H1 (cell line): ENCODE results near the gene PLAU. TPM values are rescaled to one million over a fixed set of nuclear protein-coding genes. Genes with fewer than 3 reads are reported as not detected.

ENCODE experiments used
- BCL11A ChIP-seq, 2 experiments: IDR thresholded peaks; one replicate each; pipeline ENCODE4 v1.6.1; 2011; ENCODE audit warnings: low read depth in 2 of 2, low read length in 2 of 2, mild to moderate bottlenecking in 2 of 2
- CBX8 ChIP-seq: fragments of 300-800, 300-1000 bp; sonication (generic); IDR thresholded peaks from 2 replicates; pipeline ENCODE4 v1.7.1; 2016; ENCODE audit warnings: low read depth, low read length, borderline replicate concordance
- CEBPB ChIP-seq: IDR thresholded peaks from 2 replicates; pipeline ENCODE4 v1.6.1; 2012; ENCODE audit warnings: low read depth, low read length
- CHD1 ChIP-seq: IDR thresholded peaks from 2 replicates; pipeline ENCODE4 v1.6.1; 2012; ENCODE audit warnings: low read depth, low read length, improper control_type of control experiment
- CREB1 ChIP-seq: IDR thresholded peaks from 2 replicates; pipeline ENCODE4 v1.6.1; 2012; ENCODE audit warnings: inconsistent platforms
- GTF2F1 ChIP-seq: IDR thresholded peaks from 2 replicates; pipeline ENCODE4 v1.6.1; 2012; ENCODE audit warnings: low read depth, low read length, improper control_type of control experiment, borderline replicate concordance
- KDM4A ChIP-seq: IDR thresholded peaks from one replicate; pipeline ENCODE4 v1.7.1; 2012; ENCODE audit warnings: low read depth, mild to moderate bottlenecking, moderate library complexity, low read length, inconsistent platforms; ENCODE audit not compliant: severe bottlenecking
- MAFK ChIP-seq: IDR thresholded peaks from 2 replicates; pipeline ENCODE4 v1.6.1; 2012; ENCODE audit warnings: low read depth, mild to moderate bottlenecking, improper control_type of control experiment, low read length
- NRF1 ChIP-seq: IDR thresholded peaks from 2 replicates; pipeline ENCODE4 v1.6.1; 2011; ENCODE audit warnings: mild to moderate bottlenecking, low read depth, low read length, improper control_type of control experiment
- RBBP5 ChIP-seq: IDR thresholded peaks from 2 replicates; pipeline ENCODE4 v1.7.1; 2012; ENCODE audit warnings: low read depth, mild to moderate bottlenecking, inconsistent platforms, low read length, moderate library complexity, borderline replicate concordance
- SIN3A ChIP-seq, 2 experiments: IDR thresholded peaks in 1 of 2; conservative IDR thresholded peaks in 1 of 2; 2 replicates each; pipeline ENCODE4 v1.6.1; 2011 to 2012; ENCODE audit warnings: low read length in 2 of 2, improper control_type of control experiment in 1 of 2, low read depth in 1 of 2, mild to moderate bottlenecking in 1 of 2
- SIX5 ChIP-seq: IDR thresholded peaks from 2 replicates; pipeline ENCODE4 v1.6.1; 2011; ENCODE audit warnings: mild to moderate bottlenecking, low read depth, low read length
- SP2 ChIP-seq: IDR thresholded peaks from 2 replicates; pipeline ENCODE4 v1.6.1; 2012; ENCODE audit warnings: mild to moderate bottlenecking, low read length, inconsistent platforms
- SP4 ChIP-seq: IDR thresholded peaks from 2 replicates; pipeline ENCODE4 v1.6.1; 2012; ENCODE audit warnings: low read length, inconsistent platforms
- SRF ChIP-seq: IDR thresholded peaks from 2 replicates; pipeline ENCODE4 v1.6.1; 2011; ENCODE audit warnings: mild to moderate bottlenecking, low read depth, low read length, moderate library complexity
- TAF1 ChIP-seq: IDR thresholded peaks from 2 replicates; pipeline ENCODE4 v1.6.1; 2011; ENCODE audit warnings: mild to moderate bottlenecking, low read depth, low read length
- YY1 ChIP-seq: IDR thresholded peaks from 2 replicates; pipeline ENCODE4 v1.6.1; 2011; ENCODE audit warnings: low read depth, mild to moderate bottlenecking, low read length
- polyA plus RNA-seq, 7 experiments: library from polyadenylated mRNA; depleted of rRNA in 3 of 7; stranded (reverse) in 5 of 7; unstranded in 2 of 7; fragments of >200 nt in 5 of 7; fragments of 200-250 nt in 2 of 7; gene quantifications; 1 replicate in 5 of 7; 2 replicates in 1 of 7; 4 replicates in 1 of 7; pipeline versions ENCODE4 v1.2.1 to v1.2.3, GENCODE V29; 2011 to 2013; ENCODE audit warnings: missing spikeins in 2 of 7, mixed read lengths in 2 of 7
- total RNA-seq: library from RNA; stranded (reverse); fragmentation: NEBNext Ultra II Directional; extraction: Animal tissue kit (Norgen Biotek cat#: 25700); gene quantifications from 2 replicates; pipeline ENCODE4 v1.2.1, GENCODE V29; 2021
- TF ChIP-seq, protein P1 (sequence below), 3 experiments: IDR thresholded peaks; 1 replicate in 2 of 3; 2 replicates in 1 of 3; pipeline versions ENCODE4 v1.5.1 to v1.6.1; 2011; ENCODE audit warnings: low read length in 3 of 3, mild to moderate bottlenecking in 3 of 3, inconsistent platforms in 2 of 3, low read depth in 1 of 3, moderate library complexity in 1 of 3; ENCODE audit not compliant: insufficient read depth in 1 of 3; ENCODE audit errors: control extremely low read depth in 1 of 3
- TF ChIP-seq, protein P2 (sequence below): IDR thresholded peaks from 2 replicates; pipeline ENCODE4 v1.6.1; 2012; ENCODE audit warnings: low read length, inconsistent platforms
- TF ChIP-seq, protein P3 (sequence below): IDR thresholded peaks from 2 replicates; pipeline ENCODE4 v1.6.1; 2012; ENCODE audit warnings: inconsistent platforms

Gene PLAU
- total and polyA plus RNA-seq, 2 of the 8 experiments (the other 6 are each of a cell fraction or from before 2014, with no cell fraction given) = 16.2 to 26.1 TPM

DNA sequence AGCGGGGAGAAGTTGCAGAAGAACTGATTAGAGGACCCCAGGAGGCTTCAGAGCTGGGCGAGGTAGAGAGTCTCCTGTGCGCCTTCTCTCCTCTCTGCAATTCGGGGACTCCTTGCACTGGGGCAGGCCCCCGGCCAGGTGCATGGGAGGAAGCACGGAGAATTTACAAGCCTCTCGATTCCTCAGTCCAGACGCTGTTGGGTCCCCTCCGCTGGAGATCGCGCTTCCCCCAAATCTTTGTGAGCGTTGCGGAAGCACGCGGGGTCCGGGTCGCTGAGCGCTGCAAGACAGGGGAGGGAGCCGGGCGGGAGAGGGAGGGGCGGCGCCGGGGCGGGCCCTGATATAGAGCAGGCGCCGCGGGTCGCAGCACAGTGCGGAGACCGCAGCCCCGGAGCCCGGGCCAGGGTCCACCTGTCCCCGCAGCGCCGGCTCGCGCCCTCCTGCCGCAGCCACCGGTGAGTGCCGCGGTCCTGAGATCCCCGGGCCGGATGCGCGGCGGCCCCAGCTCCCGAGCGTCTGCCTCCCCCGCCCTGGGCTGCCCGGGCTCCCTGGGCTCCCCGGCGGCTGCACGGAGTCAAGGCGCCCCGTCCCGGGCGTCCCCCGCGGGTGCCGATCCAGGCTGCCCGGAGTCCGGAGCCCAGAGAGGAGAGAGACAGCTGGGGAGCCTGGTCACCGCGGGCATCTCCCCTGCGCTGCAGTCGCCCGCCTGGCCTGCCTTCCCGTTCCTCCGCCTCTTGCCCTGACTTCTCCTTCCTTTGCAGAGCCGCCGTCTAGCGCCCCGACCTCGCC is at the start of gene PLAU (continued):
- TF ChIP-seq SP4 (no peak), YY1 (no peak), TAF1 (peak; percentile 66), NRF1 (no peak), SP2 (no peak), KDM4A (peak; percentile 98), CHD1 (no peak), CBX8 (no peak), RBBP5 (peak; percentile 91), CREB1 (no peak), MAFK (no peak), SIN3A (conservative IDR thresholded peaks at IDR 0.05 in 1 of 2, IDR thresholded peaks at IDR 0.05 in 1 of 2; ENCODE audit: low read depth in 1 of 2, low read length in 2 of 2) (peak in 1 of 2 experiments; percentile 64; a peak in 2 of 4 replicates), GTF2F1 (no peak), SRF (no peak), CEBPB (no peak), BCL11A (IDR thresholded peaks at IDR 0.05; ENCODE audit: low read depth in 2 of 2, low read length in 2 of 2) (no peak), SIX5 (no peak)
- TF ChIP-seq, protein P1, sequence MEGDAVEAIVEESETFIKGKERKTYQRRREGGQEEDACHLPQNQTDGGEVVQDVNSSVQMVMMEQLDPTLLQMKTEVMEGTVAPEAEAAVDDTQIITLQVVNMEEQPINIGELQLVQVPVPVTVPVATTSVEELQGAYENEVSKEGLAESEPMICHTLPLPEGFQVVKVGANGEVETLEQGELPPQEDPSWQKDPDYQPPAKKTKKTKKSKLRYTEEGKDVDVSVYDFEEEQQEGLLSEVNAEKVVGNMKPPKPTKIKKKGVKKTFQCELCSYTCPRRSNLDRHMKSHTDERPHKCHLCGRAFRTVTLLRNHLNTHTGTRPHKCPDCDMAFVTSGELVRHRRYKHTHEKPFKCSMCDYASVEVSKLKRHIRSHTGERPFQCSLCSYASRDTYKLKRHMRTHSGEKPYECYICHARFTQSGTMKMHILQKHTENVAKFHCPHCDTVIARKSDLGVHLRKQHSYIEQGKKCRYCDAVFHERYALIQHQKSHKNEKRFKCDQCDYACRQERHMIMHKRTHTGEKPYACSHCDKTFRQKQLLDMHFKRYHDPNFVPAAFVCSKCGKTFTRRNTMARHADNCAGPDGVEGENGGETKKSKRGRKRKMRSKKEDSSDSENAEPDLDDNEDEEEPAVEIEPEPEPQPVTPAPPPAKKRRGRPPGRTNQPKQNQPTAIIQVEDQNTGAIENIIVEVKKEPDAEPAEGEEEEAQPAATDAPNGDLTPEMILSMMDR (IDR thresholded peaks at IDR 0.05; ENCODE audit: control extremely low read depth in 1 of 3, insufficient read depth in 1 of 3, low read depth in 1 of 3, low read length in 3 of 3) = no peak
- TF ChIP-seq, protein P2, sequence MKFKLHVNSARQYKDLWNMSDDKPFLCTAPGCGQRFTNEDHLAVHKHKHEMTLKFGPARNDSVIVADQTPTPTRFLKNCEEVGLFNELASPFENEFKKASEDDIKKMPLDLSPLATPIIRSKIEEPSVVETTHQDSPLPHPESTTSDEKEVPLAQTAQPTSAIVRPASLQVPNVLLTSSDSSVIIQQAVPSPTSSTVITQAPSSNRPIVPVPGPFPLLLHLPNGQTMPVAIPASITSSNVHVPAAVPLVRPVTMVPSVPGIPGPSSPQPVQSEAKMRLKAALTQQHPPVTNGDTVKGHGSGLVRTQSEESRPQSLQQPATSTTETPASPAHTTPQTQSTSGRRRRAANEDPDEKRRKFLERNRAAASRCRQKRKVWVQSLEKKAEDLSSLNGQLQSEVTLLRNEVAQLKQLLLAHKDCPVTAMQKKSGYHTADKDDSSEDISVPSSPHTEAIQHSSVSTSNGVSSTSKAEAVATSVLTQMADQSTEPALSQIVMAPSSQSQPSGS = no peak
- TF ChIP-seq, protein P3, sequence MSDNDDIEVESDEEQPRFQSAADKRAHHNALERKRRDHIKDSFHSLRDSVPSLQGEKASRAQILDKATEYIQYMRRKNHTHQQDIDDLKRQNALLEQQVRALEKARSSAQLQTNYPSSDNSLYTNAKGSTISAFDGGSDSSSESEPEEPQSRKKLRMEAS = peak; percentile 31; the same call in 1 of the 2 replicates
